Natural killer cell (primary cell): ENCODE measurements around the gene ASAP2. TPM values are rescaled to one million over a fixed set of nuclear protein-coding genes. Genes with fewer than 3 reads are reported as not detected.

ENCODE experiments used
- ATAC-seq, 3 donors: fragments of 150-1000 bp in 2 of 3; fragments of 200-7000 bp in 1 of 3; cut with Tn5 transposase; 1 replicate in 1 of 3; 2 replicates in 2 of 3; pipeline ENCODE4 v1.10.0; 2021; ENCODE audit warnings: mild to moderate bottlenecking in 2 of 3, moderate library complexity in 2 of 3
- DNase-seq, 2 donors: peaks; one replicate each; pipeline versions ENCODE4 v3.0.0 to v3.0.0-alpha.2; 2013 to 2021; ENCODE audit warnings: mixed read lengths in 1 of 2
- H3K27ac ChIP-seq: one replicate; pipeline ENCODE4 v1.5.1; 2013; ENCODE audit warnings: mild to moderate bottlenecking, low read length
- H3K27me3 ChIP-seq: one replicate; pipeline ENCODE4 v1.6.1; 2013; ENCODE audit warnings: low read length; ENCODE audit not compliant: control insufficient read depth, insufficient read depth
- H3K36me3 ChIP-seq: one replicate; pipeline ENCODE4 v1.6.1; 2013; ENCODE audit warnings: low read length; ENCODE audit not compliant: control insufficient read depth, insufficient read depth
- H3K4me1 ChIP-seq: one replicate; pipeline ENCODE4 v1.6.1; 2013; ENCODE audit warnings: low read length; ENCODE audit not compliant: control insufficient read depth, insufficient read depth
- H3K4me3 ChIP-seq: one replicate; pipeline ENCODE4 v1.5.1; 2013; ENCODE audit warnings: low read length
- H3K9me3 ChIP-seq: one replicate; pipeline ENCODE4 v1.6.1; 2013; ENCODE audit warnings: low read length; ENCODE audit not compliant: control insufficient read depth, insufficient read depth
- H3K27ac Mint-ChIP-seq, 2 donors: one replicate each; pipeline ENCODE4 v1.8.0; 2022; ENCODE audit warnings: mild to moderate bottlenecking in 2 of 2, mixed read lengths in 2 of 2, moderate library complexity in 1 of 2
- H3K27me3 Mint-ChIP-seq, 2 donors: one replicate each; pipeline ENCODE4 v1.8.0; 2022; ENCODE audit warnings: low read depth in 2 of 2, mixed read lengths in 2 of 2
- H3K36me3 Mint-ChIP-seq: one replicate; pipeline ENCODE4 v1.8.0; 2022; ENCODE audit warnings: mixed read lengths
- H3K4me1 Mint-ChIP-seq, 2 donors: one replicate each; pipeline ENCODE4 v1.8.0; 2022; ENCODE audit warnings: mixed read lengths in 2 of 2
- H3K4me3 Mint-ChIP-seq: one replicate; pipeline ENCODE4 v1.8.0; 2022; ENCODE audit warnings: mild to moderate bottlenecking, moderate library complexity, mixed read lengths
- H3K9me3 Mint-ChIP-seq, 2 donors: one replicate each; pipeline ENCODE4 v1.8.0; 2022; ENCODE audit warnings: mixed read lengths in 2 of 2
- CTCF ChIP-seq: fragments of 200-600 bp; IDR thresholded peaks from one replicate; pipeline ENCODE4 v1.8.0; 2022; ENCODE audit warnings: antibody characterized with exemption
- WGBS: methylation state at CpG from one replicate; pipeline ENCODE4 v1.1.7; 2013; ENCODE audit warnings: missing lambda C conversion rate; ENCODE audit not compliant: insufficient coverage; 5-methylcytosine and 5-hydroxymethylcytosine counted together
- intact Hi-C: fragments of 100-400 bp; cut with micrococcal nuclease; formaldehyde crosslinking; loops from one replicate; pipeline ENCODE4 v1.14.2; 2022
- total RNA-seq, 4 donors: library from RNA; stranded (reverse); fragments of 120-200 nt in 1 of 4; gene quantifications; one replicate each; pipeline versions ENCODE4 v1.2.3 to v1.2.4, GENCODE V29; 2013 to 2022

Gene ASAP2
- total RNA-seq, 3 donors from 2014 or later (not counting 1 experiment from before 2014, with no cell fraction given), result 0.20 to 1.8 (median 0.60) TPM

- H3K27me3 Mint-ChIP-seq, result no peaks in the 10 kb centered on the region
- no peaks in the 10 kb centered on the region for H3K4me1 ChIP-seq
- no peak overlapping the region for H3K27ac Mint-ChIP-seq
- peaks cover 0 to 6% of the 10 kb centered on the region in 2 donors for H3K4me1 Mint-ChIP-seq
- intact Hi-C loops, result no loop called here
- no peaks in the 10 kb centered on the region for H3K36me3 Mint-ChIP-seq
- no peak overlapping the region for H3K4me3 ChIP-seq
- TF ChIP-seq CTCF, result no peak
- no peaks in the 10 kb centered on the region for H3K9me3 Mint-ChIP-seq
- no peak overlapping the region for H3K4me3 Mint-ChIP-seq
- no peaks in the 10 kb centered on the region for H3K9me3 ChIP-seq
- ATAC-seq (no peak), DNase-seq (no peak)
- H3K27me3 ChIP-seq, result no peaks in the 10 kb centered on the region
- WGBS, result 100% methylated on average over 2 of the region's 2 CpGs
- H3K36me3 ChIP-seq, result peaks cover 38% of the 10 kb centered on the region
- no peak overlapping the region for H3K27ac ChIP-seq
Measured at GRCh38 chr2:9405636-9406035, 199.0 kb downstream of the ASAP2 start.

- Mint-ChIP-seq H3K4me3 (no peak overlapping the region), H3K27ac (no peak overlapping the region), H3K27me3 (no peaks in the 10 kb centered on the region), H3K36me3 (no peaks in the 10 kb centered on the region), H3K4me1 (no peaks in the 10 kb centered on the region), H3K9me3 (no peaks in the 10 kb centered on the region)
- no peak overlapping the region for H3K27ac ChIP-seq
- H3K9me3 ChIP-seq, result no peaks in the 10 kb centered on the region
- H3K27me3 ChIP-seq, result no peaks in the 10 kb centered on the region
- 97% methylated on average over 12 of the region's 13 CpGs for WGBS
- peaks cover 44% of the 10 kb centered on the region for H3K36me3 ChIP-seq
- H3K4me3 ChIP-seq, result no peak overlapping the region
- ATAC-seq (no peak), DNase-seq (no peak)
- no peak for TF ChIP-seq CTCF
- intact Hi-C loops, result no loop called here
- no peaks in the 10 kb centered on the region for H3K4me1 ChIP-seq
Measured at GRCh38 chr2:9406529-9407362, 200.1 kb downstream of the ASAP2 start.

GRCh38 chr2:9407363-9407811, 200.8 kb downstream of the ASAP2 start:
- ATAC-seq (no peak), DNase-seq (no peak)
- Histone ChIP-seq H3K9me3 (no peaks in the 10 kb centered on the region), H3K27ac (no peak overlapping the region), H3K4me3 (no peak overlapping the region), H3K36me3 (peaks cover 50% of the 10 kb centered on the region), H3K27me3 (no peaks in the 10 kb centered on the region), H3K4me1 (no peaks in the 10 kb centered on the region)
- TF ChIP-seq CTCF, result no peak
- H3K36me3 Mint-ChIP-seq, result no peaks in the 10 kb centered on the region
- intact Hi-C loops, result no loop called here
- no peak overlapping the region for H3K4me3 Mint-ChIP-seq
- WGBS, result 98% methylated on average over 8 of the region's 8 CpGs
- H3K27ac Mint-ChIP-seq, result no peak overlapping the region
- H3K9me3 Mint-ChIP-seq, result no peaks in the 10 kb centered on the region
- H3K4me1 Mint-ChIP-seq, result no peaks in the 10 kb centered on the region
- H3K27me3 Mint-ChIP-seq, result no peaks in the 10 kb centered on the region
